HG02588 (cell line): Measurements from ENCODE around the gene RAPGEF4.
"Not testable (repeated sequence)": the region's sequence is repeated elsewhere in the genome, so short reads cannot be mapped to it uniquely, and the experiment has no call there.

Source experiments
- ATAC-seq: cut with Tn5 transposase; IDR thresholded peaks from one replicate; pipeline ENCODE4 v1.9.1; 2021; ENCODE audit warnings: mild to moderate bottlenecking, moderate library complexity; ENCODE audit not compliant: unreplicated experiment

Gene RAPGEF4

GRCh38 chr2:172725746-172726145 lies 9.9 kb upstream of the RAPGEF4 start:
- ATAC-seq: no peak

GRCh38 chr2:172726172-172726735 lies 9.4 kb upstream of the RAPGEF4 start:
- no peak for ATAC-seq

GRCh38 chr2:172730411-172730810 lies 5.2 kb upstream of the RAPGEF4 start:
- ATAC-seq: no peak

GRCh38 chr2:172734711-172735581 lies 699 bp upstream of the RAPGEF4 start:
- no peak for ATAC-seq

GRCh38 chr2:172736424-172737174 lies 954 bp downstream of the RAPGEF4 start:
- no peak for ATAC-seq

GRCh38 chr2:172739661-172740266 lies 4.1 kb downstream of the RAPGEF4 start:
- no peak for ATAC-seq

GRCh38 chr2:172740856-172741255 lies 5.2 kb downstream of the RAPGEF4 start:
- no peak for ATAC-seq

- no peak for ATAC-seq
Observed at GRCh38 chr2:172742931-172743540, 7.4 kb downstream of the RAPGEF4 start.

- no peak for ATAC-seq
Observed at GRCh38 chr2:172743898-172744297, 8.3 kb downstream of the RAPGEF4 start.

- no peak for ATAC-seq
Observed at GRCh38 chr2:172745636-172746035, 10.0 kb downstream of the RAPGEF4 start.

GRCh38 chr2:172748543-172748942 lies 12.9 kb downstream of the RAPGEF4 start:
- ATAC-seq: not testable (repeated sequence)

GRCh38 chr2:172749388-172749787 lies 13.7 kb downstream of the RAPGEF4 start:
- ATAC-seq: no peak

- ATAC-seq: no peak
Observed at GRCh38 chr2:172751564-172751963, 15.9 kb downstream of the RAPGEF4 start.

GRCh38 chr2:172753610-172754009 lies 18.0 kb downstream of the RAPGEF4 start:
- ATAC-seq: no peak

GRCh38 chr2:172759441-172759840 lies 23.8 kb downstream of the RAPGEF4 start:
- ATAC-seq: no peak

- ATAC-seq: no peak
Observed at GRCh38 chr2:172761306-172761705, 25.7 kb downstream of the RAPGEF4 start.

GRCh38 chr2:172762574-172762973 lies 26.9 kb downstream of the RAPGEF4 start:
- no peak for ATAC-seq

- no peak for ATAC-seq
Observed at GRCh38 chr2:172763079-172763478, 27.4 kb downstream of the RAPGEF4 start.

GRCh38 chr2:172765662-172766061 lies 30.0 kb downstream of the RAPGEF4 start:
- ATAC-seq: no peak

- no peak for ATAC-seq
Observed at GRCh38 chr2:172768401-172768800, 32.8 kb downstream of the RAPGEF4 start.

GRCh38 chr2:172769879-172770278 lies 34.2 kb downstream of the RAPGEF4 start:
- no peak for ATAC-seq
